ENCODE results near the gene ULK1.

Gene ULK1

GRCh38 chr12:131908092-131909080, 14.0 kb downstream of the ULK1 start:
- DNase-seq (ENCODE audit: low read depth in 2 of 2): no peak

- DNase-seq (ENCODE audit: low read depth in 2 of 2): no peak
Measured at GRCh38 chr12:131909081-131909751, 14.8 kb downstream of the ULK1 start.

- DNase-seq (ENCODE audit: low read depth in 2 of 2): no peak
Measured at GRCh38 chr12:131909752-131910219, 15.4 kb downstream of the ULK1 start.

DNA sequence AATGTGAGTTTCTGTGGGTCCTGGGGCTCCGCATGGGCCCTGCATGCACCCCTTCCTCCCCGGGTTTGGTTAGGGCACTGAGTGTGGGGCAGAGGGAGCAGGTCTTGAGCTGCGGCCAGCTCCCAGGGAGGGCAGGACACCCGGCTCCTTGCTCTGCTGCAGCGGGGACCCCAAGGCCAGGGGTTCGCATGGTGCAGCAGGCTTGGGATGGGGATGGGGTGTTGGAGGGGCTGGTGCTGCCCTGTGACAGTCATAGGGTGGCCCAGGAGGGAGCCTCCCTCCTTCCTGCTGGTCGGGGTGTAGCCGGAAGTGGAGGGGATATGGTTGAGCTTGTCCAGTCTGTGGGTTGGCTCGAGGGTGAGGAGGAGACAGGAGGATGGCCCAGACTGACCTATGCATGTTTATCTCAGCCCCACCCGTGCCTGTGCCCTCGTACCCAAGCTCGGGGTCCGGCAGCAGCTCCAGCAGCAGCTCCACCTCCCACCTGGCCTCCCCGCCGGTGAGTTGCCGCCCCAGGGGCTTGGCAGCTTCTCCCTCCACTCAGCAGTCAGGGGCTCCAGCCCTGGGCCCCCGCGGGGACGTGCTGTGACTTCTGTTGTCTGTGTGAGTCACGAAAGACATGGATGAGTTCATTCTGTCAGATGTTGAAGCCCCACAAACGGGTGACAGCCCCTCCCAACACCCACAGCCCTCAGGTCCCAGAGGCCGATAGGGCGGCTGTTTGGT, 16.0 kb downstream of the ULK1 start:
- DNase-seq (ENCODE audit: low read depth in 2 of 2): no peak

- no peak for DNase-seq (ENCODE audit: low read depth in 2 of 2)
Measured at GRCh38 chr12:131911028-131911650, 16.7 kb downstream of the ULK1 start.

DNA sequence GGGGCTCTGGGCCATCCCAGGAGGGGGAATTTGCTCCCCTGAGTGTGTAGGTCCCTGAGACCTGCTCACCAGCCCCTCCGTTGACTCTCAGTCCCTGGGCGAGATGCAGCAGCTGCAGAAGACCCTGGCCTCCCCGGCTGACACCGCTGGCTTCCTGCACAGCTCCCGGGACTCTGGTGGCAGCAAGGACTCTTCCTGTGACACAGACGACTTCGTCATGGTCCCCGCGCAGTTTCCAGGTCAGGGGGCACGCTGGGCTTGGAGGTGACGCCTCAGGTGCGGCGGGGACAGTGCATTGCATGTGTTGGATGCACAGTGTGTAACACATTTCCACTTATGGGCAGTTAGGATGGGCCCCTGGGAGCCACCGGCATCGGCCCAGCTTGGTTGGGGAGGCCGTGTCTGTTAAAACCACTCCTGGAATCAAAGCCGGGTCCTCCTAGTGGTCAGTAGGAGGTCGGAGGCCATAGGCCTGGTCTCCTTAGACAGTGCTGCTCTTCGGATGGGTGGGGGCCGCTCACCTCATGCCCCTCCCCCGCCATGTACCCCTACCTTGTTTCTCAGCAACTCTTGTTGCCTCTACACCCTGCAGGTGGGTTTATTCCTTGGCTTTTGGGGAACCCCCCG, 17.5 kb downstream of the ULK1 start:
- DNase-seq (ENCODE audit: low read depth in 2 of 2): no peak

DNA sequence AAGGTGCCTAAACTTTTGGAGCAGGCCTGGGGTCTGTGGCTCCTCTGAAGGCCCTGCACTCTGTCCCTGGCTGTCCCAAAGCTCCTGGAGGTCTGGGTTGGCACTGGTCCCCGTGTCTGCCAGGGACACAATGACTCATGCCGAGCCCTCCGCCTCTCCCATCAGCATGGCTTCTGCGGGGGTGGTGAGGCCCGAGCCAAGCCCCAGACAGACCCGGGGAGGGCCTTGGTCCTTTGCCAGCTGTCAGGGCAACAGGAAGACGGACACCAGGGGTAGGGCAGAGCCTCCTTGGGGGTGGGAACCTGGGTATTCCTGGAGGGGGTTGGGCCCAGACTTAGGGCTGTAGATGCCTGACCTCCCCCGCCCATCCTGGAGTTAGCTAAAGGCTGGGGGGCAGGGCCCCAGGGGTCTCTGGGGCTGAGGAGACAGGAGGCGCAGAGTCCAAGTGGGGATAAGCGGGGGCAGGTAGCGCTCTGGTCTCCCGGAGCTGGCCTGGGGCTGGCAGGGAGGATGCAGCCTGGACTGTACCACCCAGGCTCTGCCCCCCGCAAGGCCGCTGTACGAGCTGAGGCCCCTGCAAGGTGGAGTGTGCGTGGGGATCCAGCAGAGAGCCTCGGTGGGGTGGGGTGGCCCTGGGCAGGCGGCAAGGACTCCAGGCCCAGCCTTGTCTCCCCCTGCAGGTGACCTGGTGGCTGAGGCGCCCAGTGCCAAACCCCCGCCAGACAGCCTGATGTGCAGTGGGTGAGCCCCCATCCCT, 18.3 kb downstream of the ULK1 start:
- peak; percentile 32 to 37 for DNase-seq (ENCODE audit: low read depth in 2 of 2)

DNA sequence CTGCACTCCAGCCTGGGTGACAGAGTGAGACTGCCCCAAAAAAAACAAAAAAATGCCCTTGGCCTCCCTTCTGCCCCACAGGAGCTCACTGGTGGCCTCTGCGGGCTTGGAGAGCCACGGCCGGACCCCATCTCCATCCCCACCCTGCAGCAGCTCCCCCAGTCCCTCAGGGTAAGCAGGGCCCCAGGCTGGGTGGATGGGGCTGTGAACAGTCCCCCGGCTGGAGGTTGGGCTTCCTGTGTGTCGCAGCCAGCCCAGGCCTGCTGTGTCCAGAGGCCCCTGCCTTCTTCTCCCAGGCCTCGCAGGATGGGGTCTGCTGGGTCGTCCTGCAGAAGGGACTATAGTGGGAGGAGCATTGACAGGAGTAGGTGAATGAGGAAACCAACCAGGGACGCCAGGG, 19.2 kb downstream of the ULK1 start:
- DNase-seq (ENCODE audit: low read depth in 2 of 2): no peak

- no peak for DNase-seq (ENCODE audit: low read depth in 2 of 2)
Measured at GRCh38 chr12:131914179-131914702, 19.8 kb downstream of the ULK1 start.

DNA sequence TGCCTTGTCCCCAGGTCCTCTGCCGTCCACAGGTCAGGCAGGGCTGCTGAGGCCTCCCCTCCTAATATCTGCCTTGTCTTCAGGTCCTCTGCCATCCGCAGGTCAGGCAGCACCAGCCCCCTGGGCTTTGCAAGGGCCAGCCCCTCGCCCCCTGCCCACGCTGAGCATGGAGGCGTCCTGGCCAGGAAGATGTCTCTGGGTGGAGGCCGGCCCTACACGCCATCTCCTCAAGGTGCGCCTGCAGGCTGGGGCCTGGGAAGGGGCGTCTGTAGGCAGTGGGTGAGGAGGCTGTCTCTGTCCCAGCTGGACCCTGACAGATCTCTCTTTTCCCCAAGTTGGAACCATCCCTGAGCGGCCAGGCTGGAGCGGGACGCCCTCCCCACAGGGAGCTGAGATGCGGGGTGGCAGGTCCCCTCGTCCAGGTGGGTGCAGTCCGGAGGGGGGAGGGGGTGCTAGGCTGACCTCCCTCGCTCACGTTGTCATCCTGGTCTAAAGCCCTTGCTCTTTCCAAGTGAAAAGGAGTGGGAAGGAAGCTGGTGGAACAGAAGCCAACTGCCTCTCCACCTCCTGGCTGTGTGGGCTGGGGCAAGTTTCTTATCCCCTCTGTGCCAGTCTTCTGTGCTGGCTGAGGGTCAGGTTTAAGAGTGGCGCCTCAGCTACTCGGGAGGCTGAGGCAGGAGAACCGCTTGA, 20.7 kb downstream of the ULK1 start:
- no peak for DNase-seq (ENCODE audit: low read depth in 2 of 2)

DNA sequence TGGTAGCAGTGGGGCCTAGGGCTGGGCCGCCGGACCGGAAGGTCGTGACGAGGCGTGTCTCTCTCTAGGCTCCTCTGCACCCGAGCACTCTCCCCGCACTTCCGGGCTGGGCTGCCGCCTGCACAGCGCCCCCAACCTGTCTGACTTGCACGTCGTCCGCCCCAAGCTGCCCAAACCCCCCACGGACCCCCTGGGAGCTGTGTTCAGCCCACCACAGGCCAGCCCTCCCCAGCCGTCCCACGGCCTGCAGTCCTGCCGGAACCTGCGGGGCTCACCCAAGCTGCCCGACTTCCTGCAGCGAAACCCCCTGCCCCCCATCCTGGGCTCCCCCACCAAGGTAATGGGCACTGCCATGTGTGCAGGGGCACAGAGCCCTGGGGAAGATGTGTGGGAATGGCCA, 21.4 kb downstream of the ULK1 start:
- no peak for DNase-seq (ENCODE audit: low read depth in 2 of 2)

- DNase-seq (ENCODE audit: low read depth in 2 of 2): no peak
Measured at GRCh38 chr12:131916306-131917138, 22.1 kb downstream of the ULK1 start.

- DNase-seq (ENCODE audit: low read depth in 2 of 2): no peak
Measured at GRCh38 chr12:131917139-131917710, 22.8 kb downstream of the ULK1 start.

DNA sequence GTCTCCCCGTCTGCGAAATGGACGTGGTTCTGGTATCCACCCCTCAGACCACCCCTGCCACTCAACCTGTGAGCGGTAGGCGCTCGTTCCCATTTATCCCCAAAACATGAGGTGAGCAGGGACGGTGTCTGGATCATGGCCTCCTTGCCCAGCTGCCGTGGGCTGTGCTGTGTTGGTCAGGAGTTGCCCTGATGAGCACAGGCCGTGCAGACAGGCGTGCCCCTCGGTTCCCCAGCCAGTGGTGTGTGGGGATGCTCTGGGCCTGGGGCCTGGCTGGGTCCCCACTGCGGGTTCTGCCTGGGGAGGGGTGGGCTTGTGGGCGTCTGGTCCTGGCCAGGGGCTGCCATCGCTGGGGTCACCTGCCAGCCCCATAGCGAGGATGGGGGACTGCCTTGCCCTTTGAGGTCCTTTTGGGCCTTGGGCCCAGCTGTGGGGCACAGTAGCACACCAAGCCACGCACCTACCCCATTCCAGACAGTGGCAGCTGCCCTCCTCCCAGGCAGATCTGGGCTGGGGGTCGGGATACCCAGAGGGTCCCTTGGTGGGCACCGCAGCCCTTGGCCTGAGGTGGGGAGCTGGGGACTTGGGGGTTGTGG, 23.4 kb downstream of the ULK1 start:
- DNase-seq (ENCODE audit: low read depth in 2 of 2): no peak

DNA sequence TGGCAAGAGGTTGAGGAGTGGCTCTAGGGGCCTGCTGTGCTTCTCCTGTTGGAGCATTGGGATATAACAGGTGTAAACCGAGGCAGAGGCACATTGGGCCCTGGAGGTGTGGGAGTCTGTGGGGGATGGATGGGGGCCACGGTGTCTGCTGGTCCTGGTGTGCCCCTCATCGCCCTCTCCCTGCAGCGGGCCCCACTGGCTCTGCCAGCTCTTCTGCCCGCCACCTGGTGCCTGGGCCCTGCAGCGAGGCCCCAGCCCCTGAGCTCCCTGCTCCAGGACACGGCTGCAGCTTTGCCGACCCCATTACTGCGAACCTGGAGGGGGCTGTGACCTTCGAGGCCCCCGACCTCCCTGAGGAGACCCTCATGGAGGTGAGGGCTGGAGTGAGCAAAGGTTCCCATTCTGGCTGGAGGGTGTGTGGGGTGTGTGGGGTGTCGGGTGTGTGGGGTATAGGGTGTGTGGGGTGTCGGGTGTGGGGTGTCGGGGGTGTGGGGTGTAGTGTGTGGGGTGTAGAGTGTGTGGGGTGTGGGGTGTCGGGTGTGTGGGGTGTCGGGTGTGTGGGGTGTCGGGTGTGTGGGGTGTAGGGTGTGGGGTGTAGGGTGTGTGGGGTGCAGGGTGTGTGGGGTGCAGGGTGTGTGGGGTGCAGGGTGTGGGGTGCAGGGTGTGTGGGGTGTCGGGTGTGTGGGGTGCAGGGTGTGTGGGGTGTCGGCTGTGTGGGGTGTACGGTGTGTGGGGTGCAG, 24.1 kb downstream of the ULK1 start:
- no peak for DNase-seq (ENCODE audit: low read depth in 2 of 2)

DNA sequence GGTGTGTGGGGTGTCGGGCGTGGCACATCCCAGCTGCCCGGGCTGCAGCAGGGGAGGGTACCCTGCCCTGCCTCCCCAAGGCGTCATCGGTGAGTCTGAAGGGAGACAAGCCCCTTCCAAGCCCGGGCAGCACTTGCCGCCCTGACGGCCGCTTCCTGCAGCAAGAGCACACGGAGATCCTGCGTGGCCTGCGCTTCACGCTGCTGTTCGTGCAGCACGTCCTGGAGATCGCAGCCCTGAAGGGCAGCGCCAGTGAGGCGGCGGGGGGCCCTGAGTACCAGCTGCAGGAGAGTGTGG, 24.6 kb downstream of the ULK1 start:
- no peak for DNase-seq (ENCODE audit: low read depth in 2 of 2)

DNA sequence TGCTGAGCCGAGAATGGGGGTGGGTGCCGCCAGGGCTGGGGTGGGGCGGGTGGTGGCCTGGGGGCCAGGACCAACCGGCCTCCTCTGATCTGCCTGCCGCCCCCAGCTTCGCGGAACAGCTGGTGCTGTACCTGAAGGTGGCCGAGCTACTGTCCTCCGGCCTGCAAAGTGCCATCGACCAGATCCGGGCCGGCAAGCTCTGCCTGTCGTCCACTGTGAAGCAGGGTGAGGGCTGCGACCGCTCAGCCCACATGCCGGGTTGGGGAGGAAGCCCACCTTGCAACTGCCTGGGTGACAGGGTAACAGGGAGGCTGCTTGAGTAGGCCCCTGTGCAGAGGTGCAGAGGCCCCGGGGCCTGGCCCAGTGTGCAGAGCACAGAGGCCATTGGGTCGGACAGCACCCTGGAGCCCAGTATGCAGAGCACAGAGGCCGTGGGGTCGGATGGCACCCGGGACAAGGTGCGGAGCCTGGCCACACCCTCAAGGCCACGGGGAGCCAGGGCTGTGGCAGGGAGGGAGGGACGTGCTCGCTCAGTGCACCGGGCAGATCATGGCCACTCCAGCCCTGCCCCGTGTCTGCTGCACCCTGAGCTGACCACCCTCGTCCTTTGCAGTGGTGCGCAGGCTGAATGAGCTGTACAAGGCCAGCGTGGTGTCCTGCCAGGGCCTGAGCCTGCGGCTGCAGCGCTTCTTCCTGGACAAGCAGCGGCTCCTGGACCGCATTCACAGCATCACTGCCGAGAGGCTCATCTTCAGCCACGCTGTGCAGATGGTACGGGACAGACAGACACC, 25.1 kb downstream of the ULK1 start:
- DNase-seq (ENCODE audit: low read depth in 2 of 2): no peak

Measured in fibroblast of skin of left quadriceps (primary cell).